Measurements from ENCODE around the gene DCT. TPM values are rescaled to one million over a fixed set of nuclear protein-coding genes. Genes with fewer than 3 reads are reported as not detected.
A peak's percentile ranks its signal among the peaks of the same experiment; 100 is the strongest.

DCT gene
- total and polyA plus RNA-seq, 2 of the 4 experiments (the other 2 are of a cell fraction): not detected

DNA sequence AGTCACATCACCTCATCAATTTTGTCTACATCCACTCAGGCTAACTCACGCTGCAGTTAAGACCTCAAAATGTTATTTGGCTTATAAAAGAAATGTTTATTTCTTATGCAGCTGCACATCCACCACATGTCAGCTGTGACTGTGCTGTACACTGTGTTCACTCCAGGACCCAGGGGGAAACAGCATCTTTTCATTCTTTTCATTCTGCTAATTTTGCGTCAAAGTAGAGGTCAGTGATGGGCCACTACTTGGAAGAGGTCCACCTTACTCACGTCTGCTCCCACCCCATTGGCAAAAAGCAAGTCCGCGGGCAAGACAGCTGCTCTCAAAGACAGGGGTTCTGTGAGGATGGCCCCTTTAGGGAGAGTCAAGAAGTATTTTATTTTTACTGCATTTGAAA is 4.5 kb upstream of the DCT start:
- no peak overlapping the region for H2BK5ac ChIP-seq (ENCODE audit: low read depth, low read length, poor library complexity, severe bottlenecking)
- WGBS, 2 experiments (ENCODE audit: extremely low coverage in 2 of 2, insufficient read length in 1 of 2): no CpG with 5 or more reads among the region's 5 CpGs
- BruUV-seq (replicated peaks): no TSS peak
- no peak overlapping the region for H3K4me3 ChIP-seq (ENCODE audit: insufficient read depth, low read depth, low read length)
- H2AK5ac ChIP-seq (ENCODE audit: low read depth, low read length): no peak overlapping the region
- peaks cover 6% of the 10 kb centered on the region for H3K27me3 ChIP-seq (ENCODE audit: control insufficient read depth, insufficient read depth, low read length)
- H2AFZ ChIP-seq (replicated peaks; ENCODE audit: low read length, poor library complexity): no peak overlapping the region
- H2BK120ac ChIP-seq (ENCODE audit: low read depth, low read length): no peak overlapping the region
- ATAC-seq (ENCODE audit: low read depth): no peak
- in situ Hi-C loops (cut with MboI; ENCODE audit: low sequenced_read_pairs): no loop called here
- no peak overlapping the region for H4K91ac ChIP-seq (ENCODE audit: insufficient read depth, low read depth, low read length)
- H4K8ac ChIP-seq (ENCODE audit: low read depth in 2 of 2, low read length in 2 of 2): no peak overlapping the region
- DNase-seq: peak; percentile 17
- no peak overlapping the region for H3K56ac ChIP-seq (ENCODE audit: extremely low read depth, insufficient read depth, low read length)
- H3K14ac ChIP-seq (replicated peaks; ENCODE audit: low read depth, low read length): no peak overlapping the region
- no peak overlapping the region for H3K9ac ChIP-seq (ENCODE audit: low read depth, low read length)
- H2BK15ac ChIP-seq (ENCODE audit: low read depth, low read length): no peak overlapping the region
- no peak for TF ChIP-seq BHLHE40 (IDR thresholded peaks at IDR 0.05; ENCODE audit: low read depth, low read length)
- TF ChIP-seq, protein P1, sequence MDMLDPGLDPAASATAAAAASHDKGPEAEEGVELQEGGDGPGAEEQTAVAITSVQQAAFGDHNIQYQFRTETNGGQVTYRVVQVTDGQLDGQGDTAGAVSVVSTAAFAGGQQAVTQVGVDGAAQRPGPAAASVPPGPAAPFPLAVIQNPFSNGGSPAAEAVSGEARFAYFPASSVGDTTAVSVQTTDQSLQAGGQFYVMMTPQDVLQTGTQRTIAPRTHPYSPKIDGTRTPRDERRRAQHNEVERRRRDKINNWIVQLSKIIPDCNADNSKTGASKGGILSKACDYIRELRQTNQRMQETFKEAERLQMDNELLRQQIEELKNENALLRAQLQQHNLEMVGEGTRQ (IDR thresholded peaks at IDR 0.05; ENCODE audit: low read depth, low read length): no peak
- TF ChIP-seq RCOR1 (IDR thresholded peaks at IDR 0.05; ENCODE audit: insufficient replicate concordance, low read length): no peak
- H3K4ac ChIP-seq (ENCODE audit: low read depth, low read length): no peak overlapping the region
- H4K20me1 ChIP-seq (ENCODE audit: insufficient read depth, low read length): no peaks in the 10 kb centered on the region
- no peaks in the 10 kb centered on the region for H3K36me3 ChIP-seq (ENCODE audit: control insufficient read depth, insufficient read depth, low read length)
- H2BK20ac ChIP-seq (ENCODE audit: low read depth, low read length): no peak overlapping the region
- H3K79me1 ChIP-seq (ENCODE audit: low read depth in 1 of 2, low read length in 2 of 2): no peaks in the 10 kb centered on the region
- H3K4me2 ChIP-seq (ENCODE audit: low read depth, low read length): no peak overlapping the region
- no peak overlapping the region for H2AK9ac ChIP-seq (replicated peaks; ENCODE audit: low read depth, low read length, poor library complexity)
- dilution Hi-C loops (cut with HindIII; ENCODE audit: low sequenced_read_pairs, unreplicated experiment): no loop called here
- no peak overlapping the region for H3K23ac ChIP-seq (ENCODE audit: low read depth, low read length)
- ChIA-PET POLR2A (ENCODE audit: unreplicated experiment) (no interaction called here), CTCF (no interaction called here)
- H3K9me3 ChIP-seq (ENCODE audit: control insufficient read depth, insufficient read depth, low read length): no peaks in the 10 kb centered on the region
- intact Hi-C loops (cut with micrococcal nuclease): no loop called here
- no peak overlapping the region for H3K18ac ChIP-seq (ENCODE audit: low read depth, low read length)
- H3K9me1 ChIP-seq (ENCODE audit: insufficient read depth, low read length): no peaks in the 10 kb centered on the region
- no peaks in the 10 kb centered on the region for H3K4me1 ChIP-seq (ENCODE audit: control insufficient read depth, insufficient read depth, low read length)
- H4K5ac ChIP-seq (ENCODE audit: low read depth, low read length): no peak overlapping the region
- H3K27ac ChIP-seq (ENCODE audit: insufficient read depth, low read length): no peak overlapping the region

All from IMR-90 (cell line).